Activated T-helper 1 cell treated with anti-CD3 and anti-CD28 coated beads, Interleukin-12 subunit alpha, Interleukin-12 subunit beta, Interleukin-2, Interleukin-4 antibody, amounts not matched to agents 30 ng/mL and 10 ng/mL and 1 ng/mL, durations not matched to agents 14 hours and 24 hours and 36 hours (primary cell): ENCODE data around the gene ARSA. TPM values are rescaled to one million over a fixed set of nuclear protein-coding genes. Genes with fewer than 3 reads are reported as not detected.
"Not testable (repeated sequence)": the region's sequence is repeated elsewhere in the genome, so short reads cannot be mapped to it uniquely, and the experiment has no call there.

ENCODE experiments used
- DNase-seq: peaks from one replicate; pipeline ENCODE4 v3.0.0; 2021; ENCODE audit warnings: low spot score
- H3K27ac Mint-ChIP-seq: one replicate; pipeline ENCODE4 v1.8.0; 2021; ENCODE audit warnings: mild to moderate bottlenecking, mixed read lengths
- H3K27me3 Mint-ChIP-seq: one replicate; pipeline ENCODE4 v1.8.0; 2022; ENCODE audit warnings: mild to moderate bottlenecking, moderate library complexity, mixed read lengths; ENCODE audit not compliant: insufficient read depth
- H3K36me3 Mint-ChIP-seq: one replicate; pipeline ENCODE4 v1.8.0; 2021; ENCODE audit warnings: low read depth, mixed read lengths
- H3K4me1 Mint-ChIP-seq: one replicate; pipeline ENCODE4 v1.8.0; 2021; ENCODE audit warnings: low read depth, mixed read lengths
- H3K4me3 Mint-ChIP-seq: one replicate; pipeline ENCODE4 v1.8.0; 2021; ENCODE audit warnings: mild to moderate bottlenecking, moderate library complexity, mixed read lengths
- H3K9me3 Mint-ChIP-seq: one replicate; pipeline ENCODE4 v1.8.0; 2021; ENCODE audit warnings: mixed read lengths
- intact Hi-C: fragments of 100-400 bp; cut with micrococcal nuclease; formaldehyde crosslinking; loops from one replicate; pipeline ENCODE4 v1.15.1; 2024
- total RNA-seq: library from RNA; stranded (reverse); gene quantifications from 2 replicates; pipeline ENCODE4 v1.2.3, GENCODE V29; 2022

The ARSA gene
- total RNA-seq, 1 donor from 2014 or later = 27.3 TPM

DNA sequence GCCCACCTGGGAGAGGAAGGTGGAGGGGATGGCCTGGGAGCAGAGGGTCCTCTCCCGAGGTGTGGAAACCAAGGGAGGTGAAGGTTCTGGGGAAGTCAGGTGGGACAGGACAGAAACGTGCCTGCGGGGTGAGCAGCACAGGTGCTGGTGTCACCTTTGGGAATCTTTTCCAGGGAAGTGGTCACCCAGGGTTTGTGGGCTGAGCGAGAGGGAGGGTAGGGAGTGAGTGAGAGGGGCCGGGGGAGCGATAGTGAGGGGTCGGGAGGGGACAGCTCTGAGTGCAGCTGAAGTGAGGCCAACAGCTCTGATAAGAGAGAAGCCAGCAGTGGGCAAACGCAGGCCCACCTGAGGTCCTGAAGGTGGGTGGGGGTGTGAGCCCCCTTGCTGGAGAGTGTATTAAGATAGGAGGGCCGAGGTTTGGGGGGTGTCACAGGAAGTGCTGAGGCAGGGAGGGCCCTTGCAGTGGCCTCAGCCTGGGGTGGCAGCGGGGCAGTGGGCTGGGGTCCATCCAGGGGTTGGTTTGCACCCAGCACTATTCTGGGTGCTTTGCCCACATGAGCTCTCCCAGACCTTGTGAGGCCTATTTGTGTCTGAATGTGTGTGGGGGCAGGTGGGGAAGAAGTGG, 43.1 kb upstream of the ARSA start:
- no peak overlapping the region for H3K4me3 Mint-ChIP-seq
- H3K9me3 Mint-ChIP-seq = no peaks in the 10 kb centered on the region
- no peak for DNase-seq
- no peaks in the 10 kb centered on the region for H3K36me3 Mint-ChIP-seq
- intact Hi-C loops = loop anchor here (5.0 kb wide), 1 partner anchor 44 kb away; the partner anchor contains the start of gene ARSA
- peak overlapping the region; percentile 37 for H3K27ac Mint-ChIP-seq
- H3K4me1 Mint-ChIP-seq = peaks cover 5% of the 10 kb centered on the region
- H3K27me3 Mint-ChIP-seq = peaks cover 50% of the 10 kb centered on the region

DNA sequence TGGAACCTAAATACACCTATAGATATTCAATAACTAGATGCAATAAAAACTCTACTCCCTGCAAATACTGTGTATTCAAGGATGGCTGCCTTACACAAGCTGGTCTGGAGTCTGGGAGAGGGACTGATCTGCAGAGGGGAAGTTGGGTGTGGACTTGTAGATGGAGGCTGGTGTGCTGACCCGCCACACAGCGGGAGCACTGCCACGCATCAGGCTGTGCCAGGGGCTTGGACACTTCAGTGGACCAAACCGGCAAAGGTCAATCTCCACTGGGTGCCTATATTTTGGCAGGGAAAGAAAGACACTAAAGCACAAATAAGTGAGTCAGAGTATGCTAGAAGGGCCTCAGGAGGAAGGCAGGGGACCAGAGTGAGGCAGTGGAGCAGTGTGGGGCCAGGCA, 42.6 kb upstream of the ARSA start:
- peaks cover 45% of the 10 kb centered on the region for H3K27me3 Mint-ChIP-seq

DNA sequence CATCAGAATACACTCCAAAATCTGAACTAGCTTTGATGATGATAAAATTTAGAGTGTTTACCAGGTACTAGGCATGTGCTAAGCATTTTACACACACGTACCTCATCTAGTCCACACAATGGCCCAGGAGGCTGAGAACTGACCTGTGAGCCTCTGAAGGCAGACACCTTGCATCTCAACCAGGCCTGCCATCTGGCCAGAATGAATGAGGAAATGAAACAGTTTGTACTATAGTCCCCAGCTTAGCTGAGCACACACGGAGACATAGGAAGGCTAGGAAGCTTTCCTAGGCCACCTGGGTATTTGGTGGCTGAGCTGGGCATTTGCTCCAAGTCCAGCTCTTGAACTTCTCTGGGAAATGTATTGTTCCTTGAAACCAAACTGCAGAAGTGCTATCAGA, 37.8 kb upstream of the ARSA start:
- peaks cover 18% of the 10 kb centered on the region for H3K27me3 Mint-ChIP-seq
- H3K4me3 Mint-ChIP-seq = no peak overlapping the region
- no peak overlapping the region for H3K27ac Mint-ChIP-seq
- intact Hi-C loops = no loop called here
- H3K36me3 Mint-ChIP-seq = no peaks in the 10 kb centered on the region
- DNase-seq = no peak
- no peaks in the 10 kb centered on the region for H3K9me3 Mint-ChIP-seq
- no peaks in the 10 kb centered on the region for H3K4me1 Mint-ChIP-seq

More for the DNA sequence above, 42.6 kb upstream of the ARSA start:
- Mint-ChIP-seq H3K36me3 (no peaks in the 10 kb centered on the region), H3K4me1 (peaks cover 5% of the 10 kb centered on the region), H3K27ac (no peak overlapping the region), H3K4me3 (no peak overlapping the region), H3K9me3 (no peaks in the 10 kb centered on the region)
- DNase-seq = no peak
- intact Hi-C loops = loop anchor here (5.0 kb wide), 1 partner anchor 43 kb away; the partner anchor contains the start of gene ARSA

DNA sequence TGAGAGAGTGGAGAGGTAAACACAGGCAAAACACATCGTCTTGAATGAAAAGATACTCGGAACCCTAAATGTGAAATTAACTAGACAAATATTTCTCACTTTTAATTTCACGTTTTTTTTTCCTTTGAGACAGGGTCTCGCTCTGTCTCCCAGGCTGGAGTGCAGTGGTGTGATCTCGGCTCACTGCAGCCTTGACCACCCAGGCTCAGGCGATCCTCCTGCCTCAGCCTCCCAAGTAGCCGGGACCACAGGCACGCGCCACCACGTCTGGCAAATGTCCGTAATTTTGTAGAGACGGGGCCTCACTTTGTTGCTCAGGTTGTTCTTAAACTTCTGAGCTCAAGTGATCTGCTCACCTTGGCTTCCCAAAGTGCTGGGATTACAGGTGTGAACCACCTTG, 37.3 kb upstream of the ARSA start:
- no peak overlapping the region for H3K4me3 Mint-ChIP-seq
- no peaks in the 10 kb centered on the region for H3K9me3 Mint-ChIP-seq
- H3K27me3 Mint-ChIP-seq = peaks cover 14% of the 10 kb centered on the region
- H3K4me1 Mint-ChIP-seq = no peaks in the 10 kb centered on the region
- DNase-seq = no peak
- H3K27ac Mint-ChIP-seq = no peak overlapping the region
- intact Hi-C loops = no loop called here
- H3K36me3 Mint-ChIP-seq = no peaks in the 10 kb centered on the region

DNA sequence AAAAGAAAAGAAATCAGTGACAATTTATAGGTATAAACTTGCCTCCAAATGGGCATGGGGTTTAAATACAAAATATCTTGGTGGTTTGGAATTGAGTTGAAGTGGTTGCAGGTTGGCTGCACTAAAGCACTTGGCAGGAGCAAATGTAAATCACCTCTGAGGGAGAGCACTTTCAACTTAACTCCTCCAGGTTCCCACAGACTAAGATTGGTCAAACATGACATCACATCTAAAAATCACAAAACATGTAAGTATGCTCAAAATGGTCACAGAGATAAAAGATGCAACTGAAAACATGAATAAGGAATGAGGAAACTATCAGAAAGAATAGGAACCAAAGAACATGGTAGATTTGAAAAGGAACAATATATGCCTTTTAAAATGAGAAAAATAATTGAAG, 32.4 kb upstream of the ARSA start:
- Mint-ChIP-seq H3K27me3 (peaks cover 2% of the 10 kb centered on the region), H3K4me3 (no peak overlapping the region), H3K27ac (no peak overlapping the region), H3K9me3 (no peaks in the 10 kb centered on the region), H3K4me1 (no peaks in the 10 kb centered on the region), H3K36me3 (no peaks in the 10 kb centered on the region)
- intact Hi-C loops = no loop called here
- no peak for DNase-seq

DNA sequence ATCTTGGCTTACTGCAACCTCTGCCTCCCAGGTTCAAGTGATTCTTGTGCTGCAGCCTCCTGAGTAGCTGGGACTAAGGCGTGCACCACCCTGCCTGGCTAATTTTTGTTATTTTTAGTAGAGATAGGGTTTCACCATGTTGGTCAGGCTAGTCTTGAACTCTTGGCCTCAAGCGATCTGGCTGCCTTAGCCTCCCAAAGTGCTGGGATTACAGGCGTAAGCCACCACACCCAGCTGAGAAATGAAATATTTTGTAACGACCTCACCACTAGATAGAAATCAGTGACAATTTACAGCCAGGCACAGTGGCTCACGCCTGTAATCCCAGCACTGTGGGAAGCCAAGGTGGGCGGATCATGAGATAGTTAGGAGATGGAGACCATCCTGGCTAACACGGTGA, 31.8 kb upstream of the ARSA start:
- H3K36me3 Mint-ChIP-seq, H3K9me3 Mint-ChIP-seq, DNase-seq, H3K4me3 Mint-ChIP-seq, H3K27ac Mint-ChIP-seq, H3K4me1 Mint-ChIP-seq, H3K27me3 Mint-ChIP-seq, intact Hi-C loops: not testable (repeated sequence)

DNA sequence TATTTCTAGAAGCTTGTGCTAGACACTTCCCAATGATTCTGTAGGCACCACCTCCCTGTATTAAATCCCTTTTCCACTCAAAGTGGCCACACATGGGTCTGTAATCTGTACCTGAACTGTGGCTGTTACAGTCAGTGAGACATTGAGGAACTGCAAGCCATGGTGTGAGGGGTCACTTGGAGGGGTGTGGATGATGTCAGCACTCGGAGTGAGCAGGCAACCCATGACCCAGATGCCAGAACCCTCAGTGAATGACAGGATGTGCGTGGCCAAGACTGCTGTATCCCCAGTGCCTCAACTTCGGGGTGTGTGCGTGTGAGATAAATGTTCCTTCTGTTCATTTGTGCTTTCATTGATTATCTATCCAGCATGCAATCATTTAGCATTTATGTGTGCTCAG, 30.0 kb upstream of the ARSA start:
- H3K36me3 Mint-ChIP-seq = no peaks in the 10 kb centered on the region
- no peak for DNase-seq
- no peak overlapping the region for H3K27ac Mint-ChIP-seq
- no peak overlapping the region for H3K4me3 Mint-ChIP-seq
- no peaks in the 10 kb centered on the region for H3K4me1 Mint-ChIP-seq
- intact Hi-C loops = no loop called here
- peaks cover 2% of the 10 kb centered on the region for H3K27me3 Mint-ChIP-seq
- H3K9me3 Mint-ChIP-seq = no peaks in the 10 kb centered on the region

DNA sequence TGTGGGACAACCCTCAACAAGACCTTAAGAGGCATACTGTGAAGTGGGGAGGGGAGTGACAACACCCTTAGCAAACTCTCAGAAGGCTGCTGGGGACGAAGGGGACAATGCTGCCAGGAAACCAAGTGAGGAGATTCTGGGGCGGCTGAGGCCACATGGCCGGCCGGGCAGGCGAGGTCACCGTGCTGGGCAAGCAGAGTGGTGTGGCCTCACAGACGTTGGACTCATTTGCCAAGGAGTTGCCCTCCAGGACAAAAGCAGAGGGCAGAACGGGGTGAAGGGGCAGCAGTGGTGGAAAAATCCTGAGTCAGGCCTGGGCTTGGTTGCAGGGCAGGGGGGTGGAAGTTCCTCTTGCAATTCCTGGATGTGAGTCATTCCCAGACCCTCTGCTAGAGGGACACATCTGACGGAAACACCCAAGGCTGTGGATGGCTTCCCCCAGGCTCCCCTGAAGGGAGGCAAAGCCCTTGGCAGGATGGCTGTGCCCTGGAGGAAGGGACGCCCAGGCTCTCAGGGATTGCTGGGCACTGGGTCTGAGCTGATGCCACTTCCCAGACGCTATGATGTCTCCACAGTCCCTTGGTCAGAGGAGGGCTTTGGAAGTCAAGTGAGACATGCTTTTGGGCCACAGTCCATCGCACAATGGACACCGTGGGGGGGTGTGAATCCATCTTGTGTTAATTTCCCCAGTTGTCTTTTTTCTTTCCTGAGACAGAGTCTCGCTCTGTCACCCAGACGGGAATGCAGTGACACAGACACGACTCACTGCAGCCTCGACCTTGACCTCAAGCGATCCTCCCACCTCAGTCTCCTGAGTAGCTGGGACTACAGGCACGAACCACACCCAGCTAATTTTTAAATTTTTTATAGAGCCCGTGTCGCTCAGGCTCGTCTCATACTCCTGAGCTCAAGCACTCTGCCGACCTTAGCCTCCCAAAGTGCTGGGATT, 28.4 kb upstream of the ARSA start:
- no peak for DNase-seq
- H3K4me1 Mint-ChIP-seq = no peaks in the 10 kb centered on the region
- peaks cover 2% of the 10 kb centered on the region for H3K27me3 Mint-ChIP-seq
- no peak overlapping the region for H3K4me3 Mint-ChIP-seq
- H3K27ac Mint-ChIP-seq = no peak overlapping the region
- H3K9me3 Mint-ChIP-seq = no peaks in the 10 kb centered on the region
- intact Hi-C loops = no loop called here
- H3K36me3 Mint-ChIP-seq = no peaks in the 10 kb centered on the region

DNA sequence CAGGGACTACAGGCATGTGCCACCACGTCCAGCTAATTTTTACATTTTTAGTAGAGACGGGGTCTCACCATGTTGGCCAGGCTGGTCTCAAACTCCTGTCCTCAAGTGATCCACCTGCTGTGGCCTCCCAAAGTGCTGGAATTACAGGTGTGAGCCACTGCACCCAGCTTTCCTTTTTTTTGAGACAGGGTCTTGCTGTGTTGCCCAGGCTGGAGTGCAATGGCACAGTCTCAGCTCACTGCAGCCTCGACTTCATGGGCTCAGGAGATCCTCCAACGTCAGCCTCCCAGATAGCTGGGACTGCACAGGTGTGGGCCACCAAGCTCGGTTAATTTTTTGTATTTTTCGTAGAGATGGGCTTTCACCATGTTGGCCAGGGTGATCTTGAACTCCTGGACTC, 26.7 kb upstream of the ARSA start:
- H3K4me1 Mint-ChIP-seq, DNase-seq, H3K9me3 Mint-ChIP-seq, intact Hi-C loops, H3K27me3 Mint-ChIP-seq, H3K36me3 Mint-ChIP-seq, H3K27ac Mint-ChIP-seq, H3K4me3 Mint-ChIP-seq: not testable (repeated sequence)

DNA sequence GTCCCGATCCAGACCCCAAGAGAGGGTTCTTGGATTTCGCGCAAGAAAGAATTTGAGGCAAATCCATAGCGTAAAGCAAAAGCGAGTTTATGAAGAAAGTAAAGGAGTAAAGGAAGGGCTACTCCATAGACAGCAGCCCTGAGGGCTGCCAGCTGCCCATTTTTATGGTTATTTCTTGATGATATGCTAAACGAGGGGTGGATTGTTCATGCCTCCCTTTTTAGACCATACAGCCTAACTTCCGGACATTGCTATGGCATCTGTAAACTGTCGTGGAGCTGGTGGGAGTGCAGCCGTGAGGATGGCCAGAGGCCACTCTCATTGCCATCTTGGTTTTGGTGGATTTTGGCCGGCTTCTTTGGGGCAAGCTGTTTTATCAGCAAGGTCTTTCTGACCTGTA, 25.3 kb upstream of the ARSA start:
- Mint-ChIP-seq H3K27ac (no peak overlapping the region), H3K4me1 (no peaks in the 10 kb centered on the region), H3K9me3 (peaks cover 7% of the 10 kb centered on the region), H3K36me3 (no peaks in the 10 kb centered on the region), H3K27me3 (no peaks in the 10 kb centered on the region), H3K4me3 (no peak overlapping the region)
- intact Hi-C loops = no loop called here
- no peak for DNase-seq

DNA sequence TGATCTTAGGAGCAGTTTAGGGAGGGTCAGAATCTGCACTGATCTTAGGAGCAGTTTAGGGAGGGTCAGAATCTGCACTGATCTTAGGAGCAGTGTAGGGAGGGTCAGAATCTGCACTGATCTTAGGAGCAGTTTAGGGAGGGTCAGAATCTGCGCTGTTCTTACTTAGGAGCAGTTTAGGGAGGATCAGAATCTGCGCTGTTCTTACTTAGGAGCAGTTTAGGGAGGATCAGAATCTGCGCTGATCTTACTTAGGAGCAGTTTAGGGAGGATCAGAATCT, 15.8 kb upstream of the ARSA start:
- H3K36me3 Mint-ChIP-seq, DNase-seq, H3K4me3 Mint-ChIP-seq, H3K27ac Mint-ChIP-seq, H3K4me1 Mint-ChIP-seq, H3K27me3 Mint-ChIP-seq, intact Hi-C loops, H3K9me3 Mint-ChIP-seq: not testable (repeated sequence)

DNA sequence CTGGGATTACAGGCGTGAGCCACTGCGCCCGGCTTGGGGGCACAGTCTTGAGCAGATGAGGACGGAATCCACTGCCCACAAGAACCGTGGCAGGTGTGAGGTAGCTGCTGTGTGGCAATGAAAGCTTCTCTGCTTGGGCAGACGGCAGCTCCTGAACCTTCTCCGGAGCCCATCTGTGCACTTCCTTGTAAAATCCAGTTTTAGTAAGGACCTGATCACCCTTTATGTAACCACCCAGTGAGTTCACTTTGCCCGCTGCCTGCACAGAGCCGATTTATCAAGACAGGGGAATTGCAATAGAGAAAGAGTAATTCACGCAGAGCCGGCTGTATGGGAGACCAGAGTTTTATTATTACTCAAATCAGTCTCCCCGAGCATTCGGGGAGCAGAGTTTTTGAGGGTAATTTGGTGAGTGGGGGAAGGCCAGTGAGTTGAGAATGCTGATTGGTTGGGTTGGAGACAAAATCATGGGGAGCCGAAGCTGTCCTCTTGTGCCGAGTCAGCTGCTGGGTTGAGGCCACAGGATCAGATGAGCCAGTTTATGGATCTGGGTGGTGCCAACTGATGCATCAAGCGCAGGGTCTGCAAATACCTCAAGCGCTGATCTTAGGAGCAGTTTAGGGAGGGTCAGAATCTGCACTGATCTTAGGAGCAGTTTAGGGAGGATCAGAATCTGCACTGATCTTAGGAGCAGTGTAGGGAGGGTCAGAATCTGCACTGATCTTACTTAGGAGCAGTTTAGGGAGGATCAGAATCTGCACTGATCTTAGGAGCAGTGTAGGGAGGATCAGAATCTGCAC, 15.3 kb upstream of the ARSA start:
- H3K9me3 Mint-ChIP-seq, H3K27ac Mint-ChIP-seq, H3K27me3 Mint-ChIP-seq, H3K36me3 Mint-ChIP-seq, intact Hi-C loops, H3K4me1 Mint-ChIP-seq, H3K4me3 Mint-ChIP-seq, DNase-seq: not testable (repeated sequence)
